ENCODE measurements around the gene FGF18. TPM values are rescaled to one million over a fixed set of nuclear protein-coding genes. Genes with fewer than 3 reads are reported as not detected.

Gene FGF18
- polyA plus RNA-seq, 3 donors = not detected

- Histone ChIP-seq H3K9me3 (replicated peaks in 1 of 2; ENCODE audit: control insufficient read depth in 1 of 2, insufficient read depth in 1 of 2, low read length in 2 of 2) (no peaks in the 10 kb centered on the region), H3K4me3 (replicated peaks in 1 of 3; ENCODE audit: low read depth in 2 of 3, low read length in 3 of 3) (no peak overlapping the region), H3K4me2 (replicated peaks; ENCODE audit: extremely low read depth, low read length, poor library complexity, severe bottlenecking) (no peak overlapping the region), H3K9ac (ENCODE audit: insufficient read depth, low read length, poor library complexity, severe bottlenecking) (no peak overlapping the region), H4K20me1 (ENCODE audit: insufficient read depth, low read length) (no peaks in the 10 kb centered on the region), H3K36me3 (replicated peaks in 1 of 2; ENCODE audit: control insufficient read depth in 1 of 2, insufficient read depth in 2 of 2, low read length in 2 of 2) (no peaks in the 10 kb centered on the region), H2AFZ (ENCODE audit: insufficient read depth, low read depth, low read length, poor library complexity, severe bottlenecking) (no peak overlapping the region), H3K27me3 (ENCODE audit: control insufficient read depth in 2 of 2, insufficient read depth in 2 of 2, low read length in 2 of 2) (no peaks in the 10 kb centered on the region), H3K79me2 (ENCODE audit: insufficient read depth, low read length) (no peaks in the 10 kb centered on the region), H3K4me1 (ENCODE audit: control insufficient read depth in 1 of 2, insufficient read depth in 2 of 2, low read length in 2 of 2) (peaks cover 5 to 8% of the 10 kb centered on the region in 2 donors), H3K27ac (ENCODE audit: low read depth in 1 of 2, low read length in 2 of 2) (no peak overlapping the region)
- Mint-ChIP-seq H3K27me3 (ENCODE audit: low read depth in 3 of 3) (peaks cover 0 to 3% (median 0%) of the 10 kb centered on the region in 3 donors), H3K9me3 (no peaks in the 10 kb centered on the region), H3K27ac (peak overlapping the region in 1 of 7 donors; percentile 68), H3K4me3 (no peak overlapping the region), H3K36me3 (no peaks in the 10 kb centered on the region), H3K4me1 (peaks cover 11% of the 10 kb centered on the region)
- 10% methylated on average over 1 of the region's 1 CpG for WGBS (ENCODE audit: insufficient coverage)
- no peak for TF ChIP-seq CTCF (IDR thresholded peaks at IDR 0.05)
- DNase-seq = no peak
- intact Hi-C loops (cut with micrococcal nuclease) = loop anchor here (5.0 kb wide), 1 partner anchor 428 kb away; no protein-coding TSS in a partner anchor
Measured at GRCh38 chr5:171479776-171480125, 60.3 kb downstream of the FGF18 start.

GRCh38 chr5:171480239-171480638 is 60.8 kb downstream of the FGF18 start:
- intact Hi-C loops (cut with micrococcal nuclease) = loop anchor here (5.0 kb wide), 1 partner anchor 427 kb away; no protein-coding TSS in a partner anchor
- H3K79me2 ChIP-seq (ENCODE audit: insufficient read depth, low read length) = no peaks in the 10 kb centered on the region
- H3K27ac ChIP-seq (ENCODE audit: low read depth in 1 of 2, low read length in 2 of 2) = no peak overlapping the region
- TF ChIP-seq CTCF (IDR thresholded peaks at IDR 0.05) = no peak
- Mint-ChIP-seq H3K9me3 (no peaks in the 10 kb centered on the region), H3K4me1 (peaks cover 11% of the 10 kb centered on the region), H3K27me3 (ENCODE audit: low read depth in 3 of 3) (peaks cover 0 to 3% (median 0%) of the 10 kb centered on the region in 3 donors), H3K4me3 (no peak overlapping the region), H3K36me3 (no peaks in the 10 kb centered on the region), H3K27ac (peak overlapping the region in 1 of 7 donors; percentile 51)
- no peaks in the 10 kb centered on the region for H3K9me3 ChIP-seq (replicated peaks in 1 of 2; ENCODE audit: control insufficient read depth in 1 of 2, insufficient read depth in 1 of 2, low read length in 2 of 2)
- no peak overlapping the region for H3K4me3 ChIP-seq (replicated peaks in 1 of 3; ENCODE audit: low read depth in 2 of 3, low read length in 3 of 3)
- no peak overlapping the region for H3K9ac ChIP-seq (ENCODE audit: insufficient read depth, low read length, poor library complexity, severe bottlenecking)
- H3K4me2 ChIP-seq (replicated peaks; ENCODE audit: extremely low read depth, low read length, poor library complexity, severe bottlenecking) = no peak overlapping the region
- 91% methylated on average over 3 of the region's 6 CpGs for WGBS (ENCODE audit: insufficient coverage)
- no peaks in the 10 kb centered on the region for H3K27me3 ChIP-seq (ENCODE audit: control insufficient read depth in 2 of 2, insufficient read depth in 2 of 2, low read length in 2 of 2)
- no peak overlapping the region for H2AFZ ChIP-seq (ENCODE audit: insufficient read depth, low read depth, low read length, poor library complexity, severe bottlenecking)
- H3K4me1 ChIP-seq (ENCODE audit: control insufficient read depth in 1 of 2, insufficient read depth in 2 of 2, low read length in 2 of 2) = peaks cover 5 to 8% of the 10 kb centered on the region in 2 donors
- H4K20me1 ChIP-seq (ENCODE audit: insufficient read depth, low read length) = no peaks in the 10 kb centered on the region
- no peak for DNase-seq
- no peaks in the 10 kb centered on the region for H3K36me3 ChIP-seq (replicated peaks in 1 of 2; ENCODE audit: control insufficient read depth in 1 of 2, insufficient read depth in 2 of 2, low read length in 2 of 2)
